Heart left ventricle (tissue), 13 donors: ENCODE measurements around the gene IQGAP2.

Experiments used
- POLR2A ChIP-seq, 2 donors: fragments of 450-650 bp; IDR thresholded peaks; one replicate each; pipeline ENCODE4 v1.6.1; 2017; ENCODE audit warnings: antibody characterized with exemption in 2 of 2, mild to moderate bottlenecking in 2 of 2, moderate library complexity in 2 of 2
- TF ChIP-seq, protein P1 (sequence below), 12 donors: fragments of 200-600 bp; sonication (generic) in 4 of 12; IDR thresholded peaks; one replicate each; pipeline versions ENCODE4 v1.5.0 to v1.8.0; 2018 to 2022; ENCODE audit warnings: antibody characterized with exemption in 12 of 12, mild to moderate bottlenecking in 5 of 12
- donor health status: ischemic (EF 13 %, LVEDD 7.1; RV severe dilation, severe dysfunction).
- donor health status: DM: no; HTN: yes; CAD: no.
- donor health status: DM: no; HTN: no; CAD: no.
- donor health status: ischemic (EF 25% LVEDD 6.9; RV normal size, moderate dysfunction).
- donor health status: ischemic (EF 25% LVEDD 5.7; RV mildly dilated, moderate dysfunction).
- donor health status: ischemic (EF 35%, LVEDD 5.7; RV mildly dilated, moderate dysfunction).
- donor health status: nonischemic (EF 11% LVEDD 7.7; RV severe dilation, severe dysfunction).
- donor health status: DM: yes; HTN: yes; CAD: no.
- donor health status: PGD.
- donor health status: ischemic (EF 29% LVEDD 5.4; RV normal size, mild dysfunction).
- donor health status: nonischemic (EF 23%, LVEDD 6.1; RV moderate dilation, normal function).

DNA sequence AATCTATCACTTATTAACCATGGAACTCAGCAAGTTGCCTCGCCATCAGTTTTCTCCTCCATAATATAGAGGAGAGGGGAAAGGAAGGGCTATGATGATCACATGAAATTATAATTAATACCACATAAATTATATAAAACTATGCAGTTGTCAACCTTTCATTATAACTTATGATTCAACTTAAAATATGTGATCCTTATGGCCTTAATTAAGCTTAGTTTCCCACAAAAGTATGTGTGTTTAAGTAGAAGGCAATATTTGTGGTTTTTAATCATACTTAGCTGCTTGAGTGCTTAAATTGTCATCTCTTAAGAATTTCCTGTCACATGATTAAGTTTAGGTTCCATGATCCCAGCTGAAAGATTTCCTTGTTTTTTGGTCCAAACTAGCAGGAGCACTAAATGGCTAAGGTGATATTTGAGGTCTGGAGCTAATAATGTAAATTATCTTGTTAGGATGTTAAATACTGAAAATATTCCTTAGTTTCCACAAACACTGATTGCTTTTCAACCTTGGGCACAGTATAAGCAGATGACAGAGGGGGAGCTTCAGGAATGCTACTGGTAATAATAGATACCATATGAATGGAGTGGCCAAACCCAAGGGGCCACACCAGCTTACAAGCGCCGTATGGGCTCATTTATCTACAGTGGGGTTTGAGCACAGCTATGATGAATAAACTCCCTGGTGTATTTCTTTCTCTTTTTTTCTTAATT, 286.4 kb downstream of the IQGAP2 start:
- TF ChIP-seq, protein P1, sequence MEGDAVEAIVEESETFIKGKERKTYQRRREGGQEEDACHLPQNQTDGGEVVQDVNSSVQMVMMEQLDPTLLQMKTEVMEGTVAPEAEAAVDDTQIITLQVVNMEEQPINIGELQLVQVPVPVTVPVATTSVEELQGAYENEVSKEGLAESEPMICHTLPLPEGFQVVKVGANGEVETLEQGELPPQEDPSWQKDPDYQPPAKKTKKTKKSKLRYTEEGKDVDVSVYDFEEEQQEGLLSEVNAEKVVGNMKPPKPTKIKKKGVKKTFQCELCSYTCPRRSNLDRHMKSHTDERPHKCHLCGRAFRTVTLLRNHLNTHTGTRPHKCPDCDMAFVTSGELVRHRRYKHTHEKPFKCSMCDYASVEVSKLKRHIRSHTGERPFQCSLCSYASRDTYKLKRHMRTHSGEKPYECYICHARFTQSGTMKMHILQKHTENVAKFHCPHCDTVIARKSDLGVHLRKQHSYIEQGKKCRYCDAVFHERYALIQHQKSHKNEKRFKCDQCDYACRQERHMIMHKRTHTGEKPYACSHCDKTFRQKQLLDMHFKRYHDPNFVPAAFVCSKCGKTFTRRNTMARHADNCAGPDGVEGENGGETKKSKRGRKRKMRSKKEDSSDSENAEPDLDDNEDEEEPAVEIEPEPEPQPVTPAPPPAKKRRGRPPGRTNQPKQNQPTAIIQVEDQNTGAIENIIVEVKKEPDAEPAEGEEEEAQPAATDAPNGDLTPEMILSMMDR (IDR thresholded peaks at IDR 0.05), result no peak
- TF ChIP-seq POLR2A (IDR thresholded peaks at IDR 0.05), result no peak
